H9 (cell line): Measurements from ENCODE around the gene TRIO. TPM values are rescaled to one million over a fixed set of nuclear protein-coding genes. Genes with fewer than 3 reads are reported as not detected.
A peak's percentile ranks its signal among the peaks of the same experiment; 100 is the strongest.

ENCODE experiments used
- DNase-seq: peaks from one replicate; pipeline ENCODE4 v3.0.0-alpha.2; 2017
- H2AFZ ChIP-seq: one replicate; pipeline ENCODE4 v1.6.1; 2013; ENCODE audit warnings: mild to moderate bottlenecking, low read length, control low read depth, moderate library complexity
- H2AK5ac ChIP-seq: 2 replicates; pipeline ENCODE4 v1.6.1; 2013; ENCODE audit warnings: low read length, control low read depth, mixed read lengths; ENCODE audit not compliant: insufficient read length
- H2BK120ac ChIP-seq: one replicate; pipeline ENCODE4 v1.6.1; 2013; ENCODE audit warnings: low read depth, mild to moderate bottlenecking, low read length, control low read depth, inconsistent platforms; ENCODE audit not compliant: poor library complexity, severe bottlenecking
- H2BK12ac ChIP-seq: 2 replicates; pipeline ENCODE4 v1.6.1; 2013; ENCODE audit warnings: low read length, control low read depth, mixed read lengths, low read depth; ENCODE audit not compliant: insufficient read length
- H2BK15ac ChIP-seq: 2 replicates; pipeline ENCODE4 v1.6.1; 2013; ENCODE audit warnings: low read depth, low read length, control low read depth
- H2BK20ac ChIP-seq: one replicate; pipeline ENCODE4 v1.6.1; 2013; ENCODE audit warnings: low read depth, mild to moderate bottlenecking, low read length, control low read depth, inconsistent platforms; ENCODE audit not compliant: poor library complexity, severe bottlenecking
- H2BK5ac ChIP-seq: 2 replicates; pipeline ENCODE4 v1.6.1; 2013; ENCODE audit warnings: low read length, control low read depth, mixed read lengths; ENCODE audit not compliant: insufficient read length
- H3K14ac ChIP-seq: 2 replicates; pipeline ENCODE4 v1.6.1; 2013; ENCODE audit warnings: low read length, control low read depth; ENCODE audit not compliant: insufficient read depth
- H3K18ac ChIP-seq: 2 replicates; pipeline ENCODE4 v1.6.1; 2013; ENCODE audit warnings: low read depth, mild to moderate bottlenecking, mixed read lengths, low read length, control low read depth; ENCODE audit not compliant: insufficient read length
- H3K23ac ChIP-seq: 2 replicates; pipeline ENCODE4 v1.6.1; 2013; ENCODE audit warnings: low read length, control low read depth, mixed read lengths, low read depth; ENCODE audit not compliant: insufficient read length
- H3K23me2 ChIP-seq: 2 replicates; pipeline ENCODE4 v1.6.1; 2013; ENCODE audit warnings: low read depth, mild to moderate bottlenecking, mixed read lengths, low read length, control low read depth; ENCODE audit not compliant: insufficient read length, poor library complexity, severe bottlenecking
- H3K27ac ChIP-seq: 2 replicates; pipeline ENCODE4 v1.5.1; 2013; ENCODE audit warnings: low read length, control low read depth, mixed read lengths, low read depth; ENCODE audit not compliant: insufficient read length
- H3K27me3 ChIP-seq: 2 replicates; pipeline ENCODE4 v1.6.1; 2013; ENCODE audit warnings: low read length, control low read depth, inconsistent platforms; ENCODE audit not compliant: insufficient read depth
- H3K4ac ChIP-seq: 2 replicates; pipeline ENCODE4 v1.6.1; 2013; ENCODE audit warnings: low read depth, mild to moderate bottlenecking, control low read depth, inconsistent platforms, low read length, moderate library complexity
- H3K4me1 ChIP-seq: 2 replicates; pipeline ENCODE4 v1.6.1; 2013; ENCODE audit warnings: low read length, control low read depth, inconsistent platforms; ENCODE audit not compliant: insufficient read depth
- H3K4me2 ChIP-seq: 2 replicates; pipeline ENCODE4 v1.6.1; 2013; ENCODE audit warnings: low read length, control low read depth, mixed read lengths; ENCODE audit not compliant: insufficient read length, insufficient read depth
- H3K56ac ChIP-seq: 2 replicates; pipeline ENCODE4 v1.6.1; 2013; ENCODE audit warnings: low read depth, mild to moderate bottlenecking, mixed read lengths, low read length, control low read depth; ENCODE audit not compliant: insufficient read length
- H3K79me1 ChIP-seq: 2 replicates; pipeline ENCODE4 v1.6.1; 2013; ENCODE audit warnings: low read depth, mild to moderate bottlenecking, moderate library complexity, low read length, control low read depth, inconsistent platforms; ENCODE audit not compliant: insufficient read depth, poor library complexity, severe bottlenecking
- H3K79me2 ChIP-seq: 2 replicates; pipeline ENCODE4 v1.6.1; 2013; ENCODE audit warnings: low read length, control low read depth, inconsistent platforms; ENCODE audit not compliant: insufficient read depth
- H3K9ac ChIP-seq: 2 replicates; pipeline ENCODE4 v1.6.1; 2013; ENCODE audit warnings: low read length, control low read depth, mixed read lengths; ENCODE audit not compliant: insufficient read length; ENCODE audit errors: extremely low read depth
- H3K9me3 ChIP-seq: one replicate; pipeline ENCODE4 v1.6.1; 2013; ENCODE audit warnings: low read depth, low read length, inconsistent platforms; ENCODE audit not compliant: control insufficient read depth
- H3T11ph ChIP-seq: one replicate; pipeline ENCODE4 v1.6.1; 2013; ENCODE audit warnings: mild to moderate bottlenecking, low read length, control low read depth, inconsistent platforms
- H4K20me1 ChIP-seq: one replicate; pipeline ENCODE4 v1.6.1; 2013; ENCODE audit not compliant: control insufficient read depth, insufficient read length, insufficient read depth
- H4K5ac ChIP-seq: 2 replicates; pipeline ENCODE4 v1.6.1; 2013; ENCODE audit warnings: low read depth, mild to moderate bottlenecking, mixed read lengths, low read length, control low read depth; ENCODE audit not compliant: insufficient read length
- H4K8ac ChIP-seq: replicated peaks from 2 replicates; pipeline ENCODE4 v1.6.1; 2013; ENCODE audit warnings: low read length, control low read depth, mixed read lengths, low read depth; ENCODE audit not compliant: insufficient read length
- H4K91ac ChIP-seq: 2 replicates; pipeline ENCODE4 v1.6.1; 2013; ENCODE audit warnings: low read depth, mild to moderate bottlenecking, moderate library complexity, mixed read lengths, low read length, control low read depth; ENCODE audit not compliant: insufficient read length
- H3K27ac Mint-ChIP-seq, 3 experiments: 2 replicates in 2 of 3; 3 replicates in 1 of 3; pipeline ENCODE4 v1.8.0; 2020 to 2021; ENCODE audit warnings: mixed read lengths in 3 of 3, mild to moderate bottlenecking in 1 of 3, moderate library complexity in 1 of 3
- H3K27me3 Mint-ChIP-seq: 2 replicates; pipeline ENCODE4 v1.8.0; 2021; ENCODE audit warnings: low read depth, mild to moderate bottlenecking, moderate library complexity, mixed read lengths
- H3K36me3 Mint-ChIP-seq, 3 experiments: 2 replicates in 2 of 3; 3 replicates in 1 of 3; pipeline ENCODE4 v1.8.0; 2020 to 2021; ENCODE audit warnings: low read depth in 3 of 3, mixed read lengths in 3 of 3; ENCODE audit not compliant: insufficient read depth in 1 of 3
- H3K4me1 Mint-ChIP-seq, 2 experiments: 2 replicates each; pipeline ENCODE4 v1.8.0; 2020; ENCODE audit warnings: mixed read lengths in 2 of 2
- H3K4me3 Mint-ChIP-seq, 2 experiments: 2 replicates in 1 of 2; 3 replicates in 1 of 2; pipeline ENCODE4 v1.8.0; 2020 to 2021; ENCODE audit warnings: mild to moderate bottlenecking in 2 of 2, mixed read lengths in 2 of 2, moderate library complexity in 1 of 2
- H3K9me3 Mint-ChIP-seq, 2 experiments: 2 replicates in 1 of 2; 3 replicates in 1 of 2; pipeline ENCODE4 v1.8.0; 2020; ENCODE audit warnings: mild to moderate bottlenecking in 2 of 2, mixed read lengths in 2 of 2, moderate library complexity in 1 of 2
- CTCF ChIP-seq: fragments of 200-600 bp; sonication (generic); conservative IDR thresholded peaks from 3 replicates; pipeline ENCODE4 v1.8.0; 2021; ENCODE audit warnings: antibody characterized with exemption, mild to moderate bottlenecking
- WGBS: extraction: QIAGEN DNeasy Blood & Tissue Kit; methylation state at CpG from one replicate; pipeline ENCODE4 v1.1.7; 2013; ENCODE audit warnings: missing lambda C conversion rate, low lambda C conversion rate, mixed read lengths; ENCODE audit not compliant: insufficient read length; ENCODE audit errors: extremely low coverage; 5-methylcytosine and 5-hydroxymethylcytosine counted together
- total RNA-seq: library from RNA; stranded (reverse); gene quantifications from 2 replicates; pipeline ENCODE4 v1.2.1, GENCODE V29; 2021

Gene TRIO
- total RNA-seq, 1 experiment from 2014 or later = 87.8 TPM

DNA sequence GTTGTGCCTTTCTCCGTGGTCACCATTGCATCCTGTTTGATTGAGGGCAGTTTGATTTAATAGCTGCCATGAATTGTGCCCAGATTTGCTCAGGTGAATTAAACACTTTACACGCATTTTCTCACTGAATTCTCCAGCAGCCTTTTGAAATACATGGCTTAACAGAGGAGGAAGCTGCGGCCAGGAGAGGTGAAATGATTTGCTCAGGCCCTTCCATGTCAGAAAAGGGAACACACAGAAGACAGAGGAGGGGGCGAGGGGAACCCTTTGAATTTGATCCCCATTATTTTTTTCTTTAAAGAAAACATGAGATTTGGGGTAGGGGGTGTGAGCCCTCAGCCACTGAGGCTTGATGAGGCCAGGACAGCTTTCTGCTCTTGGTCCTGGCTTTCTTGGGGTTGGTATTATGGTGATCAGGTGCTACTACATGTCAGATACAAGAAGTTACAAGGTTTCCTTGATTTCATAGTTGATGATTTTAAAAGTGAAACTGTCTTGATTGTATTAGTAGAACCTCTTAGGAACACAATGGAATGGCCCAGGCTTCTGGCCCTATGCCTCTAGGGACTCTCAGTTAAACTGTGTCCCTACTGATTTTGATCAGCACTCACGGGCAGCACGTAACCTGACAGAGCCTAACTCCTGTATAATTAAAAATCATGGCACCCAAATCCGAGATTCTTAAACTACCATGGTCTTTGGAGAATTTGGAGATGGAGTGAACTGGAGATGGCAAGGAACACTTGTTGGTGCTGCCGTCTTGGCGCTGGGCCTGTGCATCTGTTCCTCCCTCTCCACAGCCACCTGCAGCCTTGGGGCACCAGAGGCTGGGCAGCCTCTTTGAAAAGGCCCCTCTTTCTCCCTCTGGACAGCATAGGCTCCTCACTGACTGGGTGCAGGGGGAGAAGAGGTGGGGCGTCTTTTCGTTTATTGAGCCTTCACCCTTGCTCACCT lies 107.9 kb downstream of the TRIO start:
- no peak overlapping the region for H2BK5ac ChIP-seq
- H2BK15ac ChIP-seq = no peak overlapping the region
- H3K4me2 ChIP-seq = no peak overlapping the region
- H4K20me1 ChIP-seq = no peaks in the 10 kb centered on the region
- H3K79me2 ChIP-seq = peaks cover 30% of the 10 kb centered on the region; the same call in 1 of the 2 replicates
- peaks cover 6 to 10% of the 10 kb centered on the region in 2 experiments; a peak in 4 of 5 replicates for H3K9me3 Mint-ChIP-seq
- no peak overlapping the region for H3K56ac ChIP-seq
- H3K4me1 ChIP-seq = peaks cover 7% of the 10 kb centered on the region; the same call in 1 of the 2 replicates
- H3K27ac ChIP-seq = no peak overlapping the region
- H2BK120ac ChIP-seq = no peak overlapping the region
- WGBS = no CpG with 5 or more reads among the region's 11 CpGs
- no peak overlapping the region for H2BK20ac ChIP-seq
- H2BK12ac ChIP-seq = no peak overlapping the region
- no peak overlapping the region for H2AK5ac ChIP-seq
- peaks cover 11% of the 10 kb centered on the region for H3K79me1 ChIP-seq
- DNase-seq = no peak
- no peak overlapping the region for H4K8ac ChIP-seq
- H3K14ac ChIP-seq = peak overlapping the region; percentile 24; the same call in 1 of the 2 replicates
- no peak overlapping the region for H3K18ac ChIP-seq
- peaks cover 57 to 61% of the 10 kb centered on the region in 2 experiments for H3K4me1 Mint-ChIP-seq
- H3K27ac Mint-ChIP-seq = peak overlapping the region in 1 of 3 experiments; percentile 47; a peak in 2 of 7 replicates
- H3K27me3 ChIP-seq = no peaks in the 10 kb centered on the region
- H3K4ac ChIP-seq = no peak overlapping the region
- no peak overlapping the region for H4K91ac ChIP-seq
- H3K23ac ChIP-seq = no peak overlapping the region
- no peak overlapping the region for H2AFZ ChIP-seq
- peaks cover 6 to 10% (median 10%) of the 10 kb centered on the region in 3 experiments; a peak in 6 of 7 replicates for H3K36me3 Mint-ChIP-seq
- no peak overlapping the region for H4K5ac ChIP-seq
- H3K4me3 Mint-ChIP-seq = no peak overlapping the region
- H3K27me3 Mint-ChIP-seq = no peaks in the 10 kb centered on the region
- H3K9ac ChIP-seq = no peak overlapping the region
- no peak for TF ChIP-seq CTCF
- H3K23me2 ChIP-seq = no peaks in the 10 kb centered on the region
- H3K9me3 ChIP-seq = no peaks in the 10 kb centered on the region
- no peak overlapping the region for H3T11ph ChIP-seq
